Activated CD4-positive, alpha-beta T cell treated with anti-CD3 and anti-CD28 coated beads for 24 hours (primary cell): Measurements from ENCODE around the gene RBMS3.
"Not testable (repeated sequence)": the region's sequence is repeated elsewhere in the genome, so short reads cannot be mapped to it uniquely, and the experiment has no call there.

Experiments used
- DNase-seq, 2 donors: peaks; one replicate each; pipeline ENCODE4 v3.0.0-alpha.2; 2020; ENCODE audit warnings: low read depth in 2 of 2

RBMS3 gene

DNA sequence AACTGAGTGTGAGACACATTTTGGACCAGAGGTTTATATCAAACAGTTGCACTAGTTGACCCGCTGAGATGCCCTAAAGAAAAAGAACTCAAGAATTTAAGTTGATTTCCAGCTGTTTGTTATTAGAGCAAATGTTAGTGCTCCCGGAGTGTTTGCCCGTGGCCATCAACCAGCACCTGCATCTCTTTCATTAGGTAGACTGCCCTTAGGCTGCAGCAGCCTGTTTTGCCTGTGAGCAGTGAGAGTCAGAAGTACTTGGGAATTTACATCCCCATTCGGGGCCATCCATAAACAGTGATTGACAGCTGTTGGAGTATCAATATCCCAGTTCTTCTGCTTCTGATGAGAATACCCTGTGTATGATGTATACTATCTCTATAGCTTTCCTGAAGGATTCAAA lies 492.6 kb downstream of the RBMS3 start:
- DNase-seq = no peak

DNA sequence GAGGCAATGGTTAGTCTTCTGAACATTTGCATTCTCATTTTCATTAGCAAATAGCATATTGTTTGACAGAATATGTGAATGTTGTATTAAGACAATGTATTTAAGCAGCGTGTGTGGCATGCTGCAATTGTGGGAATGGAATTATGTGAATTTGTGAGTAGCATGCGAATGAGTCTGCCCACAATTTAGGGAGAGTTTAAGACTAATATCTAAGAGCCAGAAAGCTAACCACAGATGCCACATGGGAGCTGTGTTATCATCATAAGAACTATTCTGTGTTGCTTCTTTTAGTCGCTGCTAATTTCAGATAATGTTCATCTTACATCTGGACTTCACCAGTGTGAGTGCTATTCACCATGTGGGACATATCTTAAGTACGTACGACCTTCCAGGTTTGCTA lies 494.5 kb downstream of the RBMS3 start:
- DNase-seq = no peak

DNA sequence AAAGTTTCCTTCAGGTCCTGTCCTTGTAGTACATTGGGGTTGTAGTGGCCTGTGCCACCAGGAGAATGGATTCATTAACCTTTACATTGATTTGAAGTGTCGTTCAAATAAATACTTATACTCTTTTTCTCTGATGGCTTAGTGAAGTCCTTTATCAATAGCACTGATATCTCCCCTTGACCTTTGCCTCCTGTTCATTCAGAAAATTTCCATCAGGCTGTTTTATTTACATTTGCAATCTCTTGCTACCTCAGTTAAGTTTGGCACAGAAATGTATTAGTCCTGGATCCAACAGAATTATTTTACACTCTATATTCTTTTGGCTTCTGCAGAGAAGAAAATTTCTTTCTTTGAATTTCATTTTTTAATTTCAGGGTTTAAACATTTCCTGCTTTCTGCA lies 497.0 kb downstream of the RBMS3 start:
- DNase-seq = no peak

DNA sequence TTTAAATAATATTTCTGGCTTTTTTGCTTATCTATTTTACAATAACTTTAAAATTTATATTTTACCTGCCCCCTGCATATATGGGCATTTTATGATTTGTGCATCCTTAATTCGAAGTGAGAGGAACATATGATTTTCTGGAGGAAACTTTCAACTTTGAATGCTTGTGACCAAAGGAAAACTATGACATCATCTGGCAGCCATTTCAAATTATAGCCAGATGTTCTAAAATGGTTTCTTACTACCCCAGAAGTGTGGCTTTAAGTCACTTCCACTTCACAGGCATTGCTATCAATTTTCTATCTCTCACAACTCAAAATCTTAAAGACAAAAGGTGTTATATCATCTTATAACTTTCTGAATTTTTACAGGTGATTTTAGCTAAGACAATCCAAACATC lies 508.8 kb downstream of the RBMS3 start:
- no peak for DNase-seq

DNA sequence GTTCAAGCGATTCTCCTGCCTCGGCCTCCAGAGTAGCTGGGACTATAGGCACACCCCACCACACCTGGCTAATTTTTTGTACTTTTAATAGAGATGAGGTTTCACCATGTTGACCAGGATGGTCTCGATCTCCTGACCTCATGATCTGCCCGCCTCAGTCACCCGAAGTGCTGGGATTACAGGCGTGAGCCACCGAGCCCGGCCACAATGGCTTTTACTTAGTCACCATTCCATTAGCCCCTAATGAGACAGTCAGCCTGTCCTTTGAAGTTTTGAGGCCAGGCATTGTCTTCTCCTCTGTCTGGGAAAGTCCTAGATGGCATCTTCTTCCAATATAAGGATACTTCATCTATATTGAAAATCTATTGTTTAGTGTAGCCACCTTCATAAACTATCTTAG lies 515.9 kb downstream of the RBMS3 start:
- DNase-seq = no peak

DNA sequence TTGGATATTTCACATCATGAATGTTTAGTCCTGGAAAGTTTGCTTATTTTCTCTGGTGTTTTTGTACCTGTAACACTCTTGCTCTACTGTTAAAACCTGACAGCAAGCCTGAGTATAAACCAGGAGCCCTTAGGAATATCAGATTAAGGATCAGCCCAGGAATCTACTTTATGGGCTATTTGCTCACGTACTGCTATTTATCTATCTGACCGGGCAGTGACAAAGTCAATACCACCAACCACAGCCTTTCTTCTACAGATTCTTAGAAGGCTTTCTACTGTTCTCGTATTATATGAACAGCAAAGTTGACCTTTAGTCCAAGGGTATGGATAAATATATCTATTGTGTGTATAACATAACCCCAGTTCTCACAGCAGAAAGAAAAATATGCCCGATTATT lies 521.2 kb downstream of the RBMS3 start:
- DNase-seq = no peak

DNA sequence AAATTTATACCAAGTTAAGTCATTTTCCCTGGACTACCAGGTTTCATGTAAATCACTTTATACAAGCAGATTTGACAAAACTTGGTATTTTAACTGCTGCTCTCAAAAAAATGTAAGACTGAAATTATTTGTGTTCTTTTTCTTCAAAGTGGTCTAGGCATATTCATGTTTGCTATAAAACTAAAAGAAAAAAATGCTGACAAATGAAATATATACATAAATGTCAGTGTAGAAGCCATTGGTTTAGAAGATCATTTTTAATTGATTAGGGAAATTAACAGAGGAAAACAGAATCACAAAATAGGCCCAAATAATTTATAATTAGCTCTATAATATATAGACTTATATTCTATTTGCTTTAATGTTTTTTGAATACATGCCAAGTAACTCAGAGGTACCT lies 523.2 kb downstream of the RBMS3 start:
- DNase-seq = no peak

DNA sequence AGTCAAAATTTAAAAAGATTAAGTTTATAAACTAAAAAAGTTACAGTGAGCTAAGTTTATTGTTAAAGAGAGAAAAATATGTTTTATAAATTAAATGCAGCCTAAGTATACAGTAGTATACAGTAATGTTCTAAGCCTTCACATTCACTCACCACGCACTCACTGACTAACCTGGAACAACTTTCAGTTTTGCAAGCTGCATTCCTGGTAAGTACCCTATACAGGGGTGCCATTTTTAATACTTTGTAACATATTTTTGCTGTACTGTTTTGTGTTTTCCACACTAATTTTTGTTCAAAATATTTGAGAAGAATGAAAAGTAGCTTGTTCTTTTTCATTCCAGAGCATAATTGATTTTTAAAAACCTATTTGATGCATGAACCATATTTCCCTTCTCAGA lies 524.9 kb downstream of the RBMS3 start:
- DNase-seq = no peak

DNA sequence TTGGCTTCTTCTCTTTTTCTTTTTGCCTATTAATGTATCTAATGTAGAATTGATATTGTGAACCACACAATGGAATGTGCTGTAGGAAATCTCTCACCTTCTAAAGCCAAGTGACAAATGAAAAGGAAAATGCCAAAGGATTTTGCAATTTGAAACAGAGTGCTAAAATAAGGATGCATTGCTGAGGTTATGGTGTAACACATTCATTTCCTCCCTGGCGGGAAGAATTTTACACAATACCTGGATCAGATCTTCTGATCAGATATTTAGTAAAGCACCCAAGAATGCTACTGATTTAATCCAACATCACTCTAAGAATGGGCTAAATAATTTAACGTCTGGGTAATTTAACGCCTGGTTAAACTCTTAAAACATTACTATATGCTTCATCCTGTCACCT lies 527.5 kb downstream of the RBMS3 start:
- not testable (repeated sequence) for DNase-seq

DNA sequence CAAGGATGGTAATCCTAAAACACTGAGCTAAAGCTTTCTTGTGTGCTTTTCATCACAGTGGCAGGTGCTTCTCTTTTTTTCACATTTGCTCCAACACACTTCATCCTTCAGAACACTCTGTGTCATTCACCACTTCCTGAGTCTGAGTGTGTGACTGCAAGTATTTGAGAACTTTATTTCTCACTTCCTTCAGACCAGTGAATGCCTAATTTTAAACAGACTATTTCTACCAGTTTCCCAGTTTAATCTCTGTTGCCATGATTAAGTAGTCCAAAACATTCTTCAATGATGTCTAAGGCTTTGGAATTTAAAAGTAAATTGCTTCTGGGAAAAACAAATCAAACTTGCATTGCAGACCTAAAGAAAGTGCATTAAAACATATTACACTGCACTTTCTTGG lies 541.2 kb downstream of the RBMS3 start:
- DNase-seq = no peak

DNA sequence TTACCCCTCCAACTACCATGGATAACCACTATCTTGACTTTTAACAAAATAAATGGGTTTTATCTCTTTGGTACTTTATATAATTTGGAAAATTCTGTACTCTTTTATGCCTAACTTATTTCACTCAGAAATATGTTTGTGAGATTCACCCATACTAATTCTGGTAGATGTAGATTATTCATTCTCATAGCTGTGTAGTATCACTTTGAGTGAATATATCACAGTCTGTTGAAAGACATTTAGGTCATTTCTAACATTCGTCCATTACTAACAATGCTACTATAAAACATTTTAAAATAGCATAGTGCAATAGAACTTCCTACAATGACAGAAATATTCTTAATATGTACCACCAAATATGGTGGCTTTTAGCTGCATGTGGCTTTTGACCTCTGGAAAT lies 542.4 kb downstream of the RBMS3 start:
- DNase-seq = no peak

DNA sequence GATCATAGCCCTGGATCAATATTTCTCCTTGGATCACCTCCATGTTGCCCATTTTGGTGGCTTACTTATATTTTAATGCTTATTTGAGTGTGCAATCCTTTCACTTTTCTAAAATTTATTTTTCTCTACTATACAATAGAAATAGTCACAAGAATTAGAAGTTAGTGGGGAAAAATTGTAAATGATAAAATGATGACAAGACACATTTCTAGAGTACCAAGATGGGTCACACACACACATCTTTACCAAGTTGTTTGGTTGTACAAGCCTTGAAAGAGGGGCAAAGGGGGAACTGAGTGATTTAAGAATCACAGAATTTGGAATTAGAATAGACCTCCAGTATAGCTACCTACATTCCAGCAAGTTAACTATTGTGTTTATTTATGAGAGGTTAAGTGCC lies 545.8 kb downstream of the RBMS3 start:
- DNase-seq = no peak

DNA sequence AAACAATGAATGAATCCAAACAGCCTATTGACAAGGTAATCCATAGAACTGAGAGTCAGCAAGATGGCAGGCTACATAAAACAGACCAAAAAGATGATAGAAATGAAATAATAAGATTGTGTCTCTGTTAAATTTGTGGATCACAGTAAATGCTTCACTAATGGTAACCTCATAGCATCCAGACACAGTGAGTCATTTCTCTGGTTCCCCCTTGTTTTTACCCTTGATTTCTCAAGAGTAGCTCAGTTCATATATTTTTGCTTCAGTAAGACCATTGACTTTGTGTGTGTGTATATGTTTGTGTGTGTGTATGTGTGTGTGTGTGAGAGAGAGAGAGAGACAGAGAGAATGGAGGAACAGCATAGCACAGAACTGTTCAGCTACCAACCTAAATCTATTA lies 546.9 kb downstream of the RBMS3 start:
- no peak for DNase-seq

DNA sequence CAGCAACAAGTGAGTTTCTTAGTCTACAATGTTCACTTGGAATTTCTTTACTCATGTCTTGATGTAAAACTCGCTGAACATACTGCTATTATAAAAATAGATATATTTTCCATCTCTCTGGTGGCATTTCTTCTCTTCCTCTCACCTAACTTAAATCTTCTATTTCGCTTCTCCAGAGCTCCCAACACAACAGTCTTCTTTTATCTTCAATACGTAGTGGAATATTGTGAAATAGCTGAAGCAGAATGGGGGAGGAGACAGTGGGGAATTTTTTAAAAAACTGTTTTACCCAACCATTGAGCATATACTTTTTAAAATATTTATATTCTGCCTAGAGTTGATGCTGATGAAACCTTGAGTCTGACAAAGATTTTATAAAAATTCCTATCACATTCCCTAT lies 548.5 kb downstream of the RBMS3 start:
- no peak for DNase-seq

DNA sequence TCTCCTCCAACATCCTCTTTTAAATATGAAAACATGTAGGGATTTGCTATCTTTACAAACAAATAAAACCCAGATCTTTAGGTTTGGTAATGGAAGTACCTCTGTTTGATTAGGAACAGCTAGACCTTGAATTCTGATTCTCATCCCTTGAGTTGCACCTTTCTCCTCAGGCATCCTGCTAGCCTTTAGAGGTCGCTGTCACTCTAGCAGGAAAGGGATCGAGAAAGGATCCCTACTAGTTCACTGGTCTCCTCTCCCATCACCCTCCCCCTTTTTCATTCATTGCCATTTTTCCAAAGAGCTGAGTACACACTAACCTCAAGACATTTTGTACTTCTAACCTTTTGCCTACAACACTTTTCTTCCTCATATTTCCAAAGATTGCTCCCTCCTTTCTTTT lies 569.8 kb downstream of the RBMS3 start:
- DNase-seq = no peak

DNA sequence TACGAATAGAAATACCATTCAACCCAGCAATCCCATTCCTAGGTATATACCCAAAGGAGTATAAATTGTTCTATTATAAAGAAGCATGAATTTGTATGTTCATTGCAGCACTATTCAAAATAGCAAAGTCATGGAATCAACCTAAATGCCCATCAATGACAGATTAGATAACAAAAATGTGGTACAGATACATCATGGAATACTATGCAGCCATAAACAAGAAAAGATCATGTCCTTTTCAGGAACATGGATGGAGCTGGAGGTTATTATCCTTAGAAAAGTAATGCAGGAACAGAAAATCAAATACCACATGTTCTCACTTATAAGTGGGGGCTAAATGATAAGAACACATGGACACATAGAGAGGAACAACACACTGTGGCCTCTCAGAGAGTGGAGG lies 571.9 kb downstream of the RBMS3 start:
- no peak for DNase-seq

DNA sequence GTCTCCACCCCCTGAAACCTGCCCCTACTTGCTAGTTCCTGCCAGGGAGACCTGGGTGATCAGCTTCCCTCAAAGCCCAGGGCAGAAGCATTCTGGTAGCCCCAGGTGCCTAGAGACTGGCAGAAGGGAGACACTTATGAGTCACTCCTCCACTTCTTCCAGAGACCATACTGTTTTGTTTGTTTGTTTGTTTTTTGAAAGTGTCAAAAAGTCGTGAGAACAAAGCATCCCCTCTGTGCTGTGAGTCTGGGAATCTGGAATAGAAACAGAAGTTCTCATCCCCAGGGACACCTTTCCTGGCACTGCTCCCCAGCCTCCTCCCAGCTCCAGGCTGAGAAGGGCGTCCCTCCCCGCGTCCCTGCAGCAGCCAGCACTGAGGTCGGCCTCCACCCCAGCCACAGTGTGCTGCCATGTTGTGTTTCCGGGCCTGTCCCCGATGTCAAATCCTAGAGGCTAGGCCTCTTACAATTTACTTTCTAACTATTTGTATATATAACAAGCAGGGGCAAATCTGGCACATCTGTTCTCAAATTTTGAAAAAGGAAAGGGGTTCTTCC lies 573.0 kb downstream of the RBMS3 start:
- no peak for DNase-seq

DNA sequence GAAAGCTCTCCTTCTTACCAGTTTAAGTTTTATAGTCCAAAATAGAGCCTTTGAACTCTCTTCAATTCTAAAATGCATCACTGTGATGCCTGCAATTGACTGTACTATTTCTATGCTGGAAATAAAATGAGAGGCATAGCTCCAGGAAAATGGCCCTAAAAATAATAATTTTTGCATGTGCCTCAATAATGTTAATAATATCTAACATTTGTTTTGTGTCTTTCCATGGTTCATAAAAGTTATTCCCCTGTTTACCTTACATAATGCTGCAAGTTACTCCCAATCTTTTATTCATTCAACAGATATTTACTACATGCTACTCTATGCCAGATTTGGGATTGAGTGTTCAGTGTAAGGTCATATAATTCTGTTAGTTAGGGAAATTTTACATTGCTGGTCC lies 574.0 kb downstream of the RBMS3 start:
- DNase-seq = no peak

DNA sequence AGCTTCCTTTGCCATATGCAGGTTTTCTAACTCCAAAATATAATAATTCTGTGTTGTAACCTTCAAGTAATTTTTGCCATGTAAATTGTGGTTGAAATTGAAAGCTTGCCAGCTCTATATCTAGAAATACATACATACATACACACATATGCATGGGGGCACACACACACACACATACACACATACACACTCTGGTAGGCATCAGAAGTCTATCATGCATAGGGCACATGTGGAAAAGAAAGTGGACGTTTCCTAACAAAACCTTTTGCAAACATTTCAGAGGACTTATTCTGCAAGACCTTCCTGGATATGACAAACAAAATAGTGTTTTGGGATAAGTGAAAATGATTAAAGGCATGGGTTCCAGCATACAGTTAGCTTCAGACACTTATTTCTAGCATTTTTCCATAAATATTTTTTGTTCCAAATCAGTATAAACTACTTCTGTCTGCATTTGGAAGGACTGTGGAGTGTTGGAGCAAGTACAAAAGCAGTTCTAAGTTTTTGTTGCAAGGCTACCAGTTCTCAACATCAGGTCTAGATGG lies 578.9 kb downstream of the RBMS3 start:
- DNase-seq = no peak

DNA sequence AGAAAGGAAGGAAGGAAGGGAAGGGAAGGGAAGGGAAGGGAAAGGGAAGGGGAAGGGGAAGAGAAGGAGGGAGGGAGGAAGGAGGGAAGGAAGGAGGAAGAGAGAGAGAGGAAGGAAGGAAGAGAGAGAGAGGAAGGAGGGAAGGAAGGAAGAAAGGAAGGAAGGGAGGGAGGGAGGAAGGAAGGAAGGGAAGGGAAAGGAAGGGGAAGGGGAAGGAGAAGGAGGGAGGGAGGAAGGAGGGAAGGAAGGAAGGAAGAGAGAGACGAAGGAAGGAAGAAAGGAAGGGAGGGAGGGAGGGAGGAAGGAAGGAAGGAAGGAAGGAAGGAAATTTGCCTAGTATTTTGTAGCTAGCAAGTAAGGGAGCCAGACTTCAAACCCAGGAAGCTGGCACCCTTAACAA lies 583.9 kb downstream of the RBMS3 start:
- DNase-seq = no peak

DNA sequence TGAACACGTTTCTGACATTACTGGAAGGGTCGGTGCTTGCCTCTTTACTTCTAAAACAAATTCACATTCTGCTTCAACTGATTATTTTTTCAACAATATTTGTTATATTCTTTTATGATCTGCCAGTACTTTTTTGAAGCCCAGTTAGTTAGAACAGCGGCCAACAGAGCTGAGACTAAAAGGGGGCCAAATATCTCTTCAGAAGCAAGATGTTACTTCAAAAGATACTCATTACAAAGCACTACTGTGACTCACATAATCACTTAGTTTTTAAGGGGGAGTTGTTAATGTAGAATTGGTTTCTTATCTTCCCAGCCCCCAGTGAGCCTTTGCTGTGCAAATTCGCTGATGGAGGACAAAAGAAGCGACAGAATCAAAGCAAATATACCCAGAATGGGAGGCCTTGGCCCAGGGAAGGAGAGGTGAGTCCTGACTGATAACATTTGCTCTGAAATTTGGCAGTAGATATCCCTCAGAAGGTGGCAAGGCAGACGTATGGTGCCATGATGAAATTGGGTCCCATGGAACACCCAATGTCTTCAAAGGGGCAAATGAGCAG lies 587.8 kb downstream of the RBMS3 start:
- DNase-seq = no peak

DNA sequence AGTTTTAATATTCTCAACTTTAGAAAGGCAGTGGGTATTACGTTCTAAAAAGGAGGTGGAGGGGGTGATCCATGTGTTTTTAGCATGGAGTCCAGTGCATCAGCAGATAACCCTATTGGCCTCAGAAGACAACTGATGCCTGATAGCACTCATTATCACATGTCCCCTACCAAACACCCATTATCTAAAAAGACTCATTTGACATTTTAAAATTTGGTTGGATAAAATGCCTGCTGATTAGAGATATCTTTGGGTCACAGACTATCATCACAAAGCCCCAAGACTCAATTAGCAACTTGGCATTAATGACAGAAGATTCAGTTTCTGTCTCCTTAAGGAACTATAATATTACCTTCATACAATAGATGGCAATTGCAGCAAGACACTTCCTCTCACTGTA lies 589.3 kb downstream of the RBMS3 start:
- no peak for DNase-seq

DNA sequence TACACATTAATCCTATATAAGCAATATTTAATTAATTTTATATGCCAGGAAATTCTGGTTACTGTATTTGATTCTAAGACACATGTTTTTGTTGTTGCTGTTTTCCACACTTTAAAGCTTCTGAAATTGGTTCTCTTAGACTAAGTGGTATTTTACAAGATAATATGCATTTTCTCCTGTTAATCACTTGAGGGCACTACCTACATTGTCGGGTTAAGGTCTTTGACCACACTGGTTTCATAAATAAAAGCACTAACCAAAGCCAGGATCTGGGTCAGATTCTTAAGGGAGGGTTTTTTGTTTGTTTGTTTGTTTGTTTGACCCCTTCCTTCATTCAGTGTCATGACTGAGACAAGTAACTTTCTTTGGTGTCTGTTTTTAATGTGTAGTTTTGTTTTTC lies 590.2 kb downstream of the RBMS3 start:
- DNase-seq = no peak

DNA sequence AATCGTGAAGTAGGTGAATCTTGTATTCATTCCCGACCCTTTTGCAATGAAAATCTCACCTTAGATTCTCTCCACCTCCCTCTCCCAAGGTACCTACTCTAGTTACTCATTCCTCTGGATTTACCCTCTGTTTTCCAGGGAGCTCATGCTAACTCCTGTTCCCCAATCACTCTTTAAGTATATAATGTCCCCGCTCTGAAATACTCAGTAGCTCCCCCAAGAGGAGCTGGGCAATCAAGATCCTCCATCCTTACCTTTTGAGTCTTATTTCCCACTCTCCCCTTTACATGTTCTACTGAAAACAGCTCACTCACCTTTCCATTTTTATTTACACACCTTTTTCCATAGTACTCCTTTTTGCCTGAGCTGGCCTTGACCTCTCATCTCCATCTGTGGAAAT lies 599.9 kb downstream of the RBMS3 start:
- DNase-seq = no peak
